GM18519 (cell line): ENCODE results near the gene LMOD3.

Experiments
- ATAC-seq: cut with Tn5 transposase; IDR thresholded peaks from one replicate; pipeline ENCODE4 v1.9.1; 2021; ENCODE audit warnings: mild to moderate bottlenecking, moderate library complexity; ENCODE audit not compliant: unreplicated experiment, low FRiP score

LMOD3 gene

DNA sequence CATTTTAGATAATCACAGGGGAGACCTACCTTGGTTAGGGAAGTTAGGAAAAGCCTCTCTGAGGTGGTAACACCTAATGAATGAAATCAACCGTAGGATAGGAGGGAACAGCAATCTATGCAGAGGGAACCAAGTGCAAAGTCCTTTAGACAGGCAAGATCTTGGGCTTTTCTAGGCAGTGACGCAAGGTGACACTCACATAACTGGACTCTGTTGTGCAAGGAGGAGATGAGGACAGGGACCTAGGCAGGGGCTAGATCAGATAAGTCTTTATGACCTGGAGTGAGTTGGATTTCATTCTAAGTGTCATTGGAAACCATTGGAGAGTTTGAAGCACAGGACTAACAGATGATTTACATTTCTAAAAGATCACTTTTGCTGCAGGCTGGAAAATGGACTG, 4.6 kb upstream of the LMOD3 start:
- no peak for ATAC-seq

DNA sequence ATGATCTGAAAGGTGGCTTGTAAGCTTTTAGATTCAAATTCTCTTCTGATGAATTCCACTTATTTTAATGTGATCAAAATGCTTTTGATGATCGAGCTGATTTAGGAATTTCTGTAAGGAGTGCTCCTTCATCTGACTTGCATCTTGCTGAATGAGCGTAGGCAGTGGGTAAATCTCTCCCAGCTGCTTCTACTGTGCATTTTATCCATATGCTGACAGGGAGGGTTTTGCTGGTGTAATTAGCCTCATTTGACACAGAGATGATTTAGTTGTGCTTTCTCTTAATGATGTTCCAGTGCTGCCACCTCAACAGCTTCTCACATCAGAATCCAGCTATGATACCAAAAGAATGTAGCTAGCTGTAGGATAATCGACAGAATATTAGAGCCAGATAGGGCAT, 3.8 kb upstream of the LMOD3 start:
- no peak for ATAC-seq

DNA sequence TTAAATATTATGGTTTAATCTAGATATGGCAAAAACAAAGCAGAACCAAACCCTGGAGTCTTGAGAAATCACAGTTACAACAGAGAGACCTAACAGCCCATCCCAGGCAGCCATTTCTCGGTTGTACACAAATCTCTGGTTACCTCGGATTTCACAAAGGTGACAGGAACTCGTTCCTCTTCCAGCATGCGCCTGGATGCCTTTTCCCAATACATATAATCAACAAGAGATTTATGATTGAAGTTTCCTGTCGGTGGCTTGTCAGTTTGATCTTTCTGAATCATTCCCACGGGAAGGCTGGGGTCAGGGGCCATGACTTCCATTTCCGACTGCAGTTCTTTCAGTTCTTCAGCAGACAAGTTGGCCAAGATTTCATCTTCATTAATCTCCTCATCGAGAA, 445 bp downstream of the LMOD3 start:
- ATAC-seq, result no peak

- ATAC-seq, result no peak
Measured at GRCh38 chr3:69121513-69121912, 882 bp downstream of the LMOD3 start.

GRCh38 chr3:69120879-69121464, 1.4 kb downstream of the LMOD3 start:
- peak; percentile 83 for ATAC-seq

GRCh38 chr3:69119681-69120080, 2.7 kb downstream of the LMOD3 start:
- ATAC-seq, result no peak

DNA sequence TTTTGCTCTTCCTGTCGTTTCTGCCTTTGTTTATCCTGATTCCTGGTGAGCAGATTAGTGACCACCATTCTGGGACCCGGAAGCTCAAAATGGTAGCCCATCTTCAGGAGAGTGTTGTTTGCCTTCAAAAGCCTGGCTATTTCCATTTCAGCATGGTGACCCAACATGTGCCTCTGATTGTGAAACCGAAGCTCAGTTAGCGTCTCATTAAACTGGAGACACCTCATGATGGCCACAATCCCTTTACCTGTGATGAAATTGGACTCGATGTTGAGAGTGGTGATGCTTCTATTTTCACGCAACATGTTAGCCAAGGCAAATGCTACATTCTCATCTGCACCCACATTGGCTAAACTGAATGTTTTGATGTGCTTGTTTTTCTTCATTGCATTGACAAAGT, 3.3 kb downstream of the LMOD3 start:
- ATAC-seq, result no peak

DNA sequence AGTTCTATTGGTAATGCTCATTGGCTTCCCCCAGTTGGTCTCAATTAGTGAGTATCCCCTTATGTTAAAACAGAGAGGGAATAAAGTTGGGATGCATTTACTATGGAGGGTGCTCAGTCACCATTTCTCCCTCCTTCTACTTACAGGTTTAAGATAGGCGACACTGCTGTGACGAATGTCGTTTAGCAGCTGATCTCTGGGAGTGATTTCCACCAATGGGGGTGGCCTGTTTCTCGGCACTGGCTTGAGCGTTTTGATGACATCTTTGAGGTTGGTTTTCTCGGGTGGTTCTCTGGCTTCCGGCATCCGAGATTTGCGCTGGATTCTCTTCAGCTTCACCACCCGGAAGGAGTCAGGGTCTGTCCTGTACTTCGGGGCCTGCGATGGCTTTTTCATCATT, 3.8 kb downstream of the LMOD3 start:
- ATAC-seq, result no peak

GRCh38 chr3:69116897-69117296, 5.5 kb downstream of the LMOD3 start:
- no peak for ATAC-seq

DNA sequence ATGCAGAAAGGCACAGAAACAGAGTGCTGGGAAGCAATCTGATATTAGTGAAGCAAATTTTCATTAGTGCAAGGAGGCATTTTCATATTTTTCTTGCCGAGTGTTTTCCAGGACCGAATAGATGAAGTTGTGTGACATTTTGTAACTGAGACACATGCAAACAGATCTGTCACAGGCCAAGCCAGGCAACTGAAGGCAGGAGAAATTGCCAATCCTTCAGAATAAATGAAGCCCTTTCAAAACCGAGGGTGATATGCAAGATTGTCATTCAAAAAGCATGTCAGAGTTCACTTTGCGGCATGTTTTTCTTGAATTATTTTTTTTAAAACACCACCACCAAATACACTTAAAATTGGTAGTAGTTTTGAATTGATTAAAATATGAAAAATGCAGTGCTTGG, 6.2 kb downstream of the LMOD3 start:
- ATAC-seq, result no peak

DNA sequence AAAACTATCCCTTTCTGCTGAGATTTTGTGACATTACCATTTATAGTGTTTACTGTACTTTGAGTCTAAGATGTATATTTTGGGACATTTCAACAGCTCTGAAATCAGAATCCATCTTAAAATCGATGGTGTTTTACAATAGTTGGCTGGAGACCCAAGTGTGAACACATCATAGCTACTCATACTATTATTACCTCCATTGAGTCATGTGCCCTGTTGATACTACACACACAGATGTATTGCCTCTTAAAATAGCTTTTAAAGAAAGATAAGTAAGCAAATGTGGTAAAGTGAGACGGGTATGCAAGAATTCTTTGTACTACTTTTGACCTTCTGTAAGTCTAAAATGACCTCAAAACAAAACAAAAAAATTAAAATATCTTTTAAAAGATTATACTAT, 6.7 kb downstream of the LMOD3 start:
- no peak for ATAC-seq

DNA sequence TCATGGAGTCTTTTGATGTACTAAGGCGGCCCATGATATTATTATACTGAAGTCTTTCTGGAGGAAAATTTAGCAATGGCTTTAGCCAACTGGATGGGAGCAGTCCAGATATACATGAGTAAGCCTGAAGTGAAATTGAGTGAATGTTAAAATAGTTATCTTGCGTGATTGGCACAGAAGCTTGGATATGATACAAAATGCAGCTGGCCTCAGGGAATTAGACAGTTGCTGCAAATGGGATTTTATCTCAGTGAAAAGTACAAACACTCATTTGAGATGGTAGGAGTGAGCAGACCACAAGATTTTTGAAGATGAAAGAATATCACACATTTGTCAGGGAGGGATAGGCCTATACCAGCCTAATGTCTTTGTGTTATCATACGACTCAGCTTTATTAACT, 8.9 kb downstream of the LMOD3 start:
- no peak for ATAC-seq

- ATAC-seq, result no peak
Measured at GRCh38 chr3:69110941-69111546, 11.4 kb downstream of the LMOD3 start.

- no peak for ATAC-seq
Measured at GRCh38 chr3:69108811-69109210, 13.6 kb downstream of the LMOD3 start.

GRCh38 chr3:69107841-69108240, 14.6 kb downstream of the LMOD3 start:
- no peak for ATAC-seq

GRCh38 chr3:69105320-69105719, 17.1 kb downstream of the LMOD3 start:
- no peak for ATAC-seq

DNA sequence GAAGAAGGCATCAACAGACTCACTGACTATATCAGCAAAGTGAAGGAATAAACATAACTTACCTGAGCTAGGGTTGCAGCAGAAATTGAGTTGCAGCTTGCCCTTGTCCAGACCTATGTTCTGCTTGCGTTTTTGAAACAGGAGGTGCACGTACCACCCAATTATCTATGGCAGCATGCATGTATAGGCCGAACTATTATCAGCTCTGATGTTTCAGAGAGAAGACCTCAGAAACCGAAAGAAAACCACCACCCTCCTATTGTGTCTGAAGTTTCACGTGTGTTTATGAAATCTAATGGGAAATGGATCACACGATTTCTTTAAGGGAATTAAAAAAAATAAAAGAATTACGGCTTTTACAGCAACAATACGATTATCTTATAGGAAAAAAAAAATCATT, 17.8 kb downstream of the LMOD3 start:
- ATAC-seq, result no peak

- no peak for ATAC-seq
Measured at GRCh38 chr3:69103123-69103522, 19.3 kb downstream of the LMOD3 start.

DNA sequence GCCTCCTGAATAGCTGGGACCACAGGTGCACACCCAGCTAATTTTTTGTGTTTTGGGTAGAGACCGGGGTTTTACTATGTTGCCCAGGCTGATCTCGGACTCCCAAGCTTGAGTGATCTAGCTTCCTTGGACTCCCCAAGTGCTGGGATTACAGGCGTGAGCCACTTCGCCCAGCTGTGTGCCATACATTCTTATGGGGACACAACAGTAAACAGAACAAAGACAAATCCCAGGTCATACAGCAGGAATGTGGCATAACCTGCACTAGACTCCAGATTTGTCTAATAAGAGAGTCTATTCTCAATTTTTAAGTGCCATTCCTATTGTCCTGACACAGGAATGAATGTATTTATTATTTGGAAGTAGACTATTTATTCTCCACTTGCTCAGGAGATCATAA, 20.0 kb downstream of the LMOD3 start:
- ATAC-seq, result no peak

GRCh38 chr3:69099576-69099975, 22.8 kb downstream of the LMOD3 start:
- no peak for ATAC-seq

- no peak for ATAC-seq
Measured at GRCh38 chr3:69097407-69098086, 24.8 kb downstream of the LMOD3 start.

DNA sequence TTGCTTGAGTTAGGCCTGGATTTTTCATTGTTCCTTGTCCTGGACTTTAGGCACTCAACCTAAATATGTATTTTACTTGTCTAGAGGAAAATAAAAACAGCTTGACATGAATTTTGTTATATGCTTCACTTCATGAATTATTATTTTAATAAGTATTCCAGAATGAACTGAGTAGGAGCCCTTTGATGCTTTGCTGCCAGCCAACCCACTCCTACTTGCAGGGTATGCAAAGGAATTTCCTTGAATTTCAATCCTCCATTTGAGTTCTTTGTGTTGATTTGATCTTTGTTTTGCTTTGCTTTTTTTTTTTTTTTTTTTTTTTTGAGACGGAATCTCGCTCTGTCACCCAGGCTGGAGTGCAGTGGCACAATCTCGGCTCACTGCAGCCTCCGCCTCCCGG, 26.1 kb downstream of the LMOD3 start:
- ATAC-seq, result no peak
